HEK293 (cell line): ENCODE data around the gene OVOL3.

ENCODE experiments used
- EGR2 ChIP-seq: fragments of 450-650 bp; formaldehyde crosslinking; IDR thresholded peaks from 2 replicates; pipeline ENCODE4 v1.5.1; 2016; ENCODE audit warnings: low read depth, missing biosample characterization, missing genetic modification characterization
- GFI1B ChIP-seq: fragments of 450-650 bp; formaldehyde crosslinking; IDR thresholded peaks from 2 replicates; pipeline ENCODE4 v1.5.1; 2016; ENCODE audit warnings: missing biosample characterization, missing genetic modification characterization
- GLI2 ChIP-seq: fragments of 450-650 bp; formaldehyde crosslinking; IDR thresholded peaks from 2 replicates; pipeline ENCODE4; 2017; ENCODE audit warnings: missing biosample characterization, missing genetic modification characterization, low read depth, borderline replicate concordance
- HOXC10 ChIP-seq: sonication (generic); formaldehyde crosslinking; IDR thresholded peaks from 2 replicates; pipeline ENCODE4 v1.8.1; 2023; ENCODE audit warnings: mild to moderate bottlenecking, missing genetic modification reagents
- IKZF3 ChIP-seq: fragments of 450-650 bp; IDR thresholded peaks from 2 replicates; pipeline ENCODE4 v1.5.0; 2018; ENCODE audit warnings: missing biosample characterization, mild to moderate bottlenecking, missing genetic modification characterization, moderate library complexity
- KLF16 ChIP-seq: fragments of 450-650 bp; formaldehyde crosslinking; IDR thresholded peaks from 2 replicates; pipeline ENCODE4 v1.5.1; 2017; ENCODE audit warnings: missing biosample characterization, missing genetic modification characterization
- MEIS1 ChIP-seq: sonication (generic); formaldehyde crosslinking; IDR thresholded peaks from 2 replicates; pipeline ENCODE4 v1.8.1; 2022; ENCODE audit warnings: missing genetic modification reagents, mild to moderate bottlenecking, borderline replicate concordance
- OSR2 ChIP-seq: fragments of 450-650 bp; formaldehyde crosslinking; IDR thresholded peaks from 2 replicates; pipeline ENCODE4 v1.5.1; 2016; ENCODE audit warnings: missing biosample characterization, missing genetic modification characterization
- OVOL3 ChIP-seq: fragments of 450-650 bp; formaldehyde crosslinking; IDR thresholded peaks from 2 replicates; pipeline ENCODE4 v1.5.1; 2016; ENCODE audit warnings: missing biosample characterization, missing genetic modification characterization
- SP2 ChIP-seq: fragments of 450-650 bp; formaldehyde crosslinking; IDR thresholded peaks from 2 replicates; pipeline ENCODE4 v1.5.1; 2016; ENCODE audit warnings: missing biosample characterization, missing genetic modification characterization
- SP7 ChIP-seq: fragments of 450-650 bp; formaldehyde crosslinking; IDR thresholded peaks from 2 replicates; pipeline ENCODE4 v1.5.1; 2016; ENCODE audit warnings: missing biosample characterization, missing genetic modification characterization
- ZBTB10 ChIP-seq: fragments of 450-650 bp; formaldehyde crosslinking; IDR thresholded peaks from 2 replicates; pipeline ENCODE4 v1.5.1; 2016; ENCODE audit warnings: missing biosample characterization, missing genetic modification characterization
- ZEB2 ChIP-seq: fragments of 450-650 bp; formaldehyde crosslinking; IDR thresholded peaks from 2 replicates; pipeline ENCODE4 v1.5.1; 2016; ENCODE audit warnings: missing biosample characterization, missing genetic modification characterization
- ZFP3 ChIP-seq: fragments of 450-650 bp; formaldehyde crosslinking; IDR thresholded peaks from 2 replicates; pipeline ENCODE4 v1.5.1; 2016; ENCODE audit warnings: low read depth, missing biosample characterization, missing genetic modification characterization
- ZNF202 ChIP-seq: fragments of 450-650 bp; formaldehyde crosslinking; IDR thresholded peaks from 2 replicates; pipeline ENCODE4 v1.5.1; 2016; ENCODE audit warnings: missing biosample characterization, missing genetic modification characterization, borderline replicate concordance
- ZNF394 ChIP-seq: fragments of 450-650 bp; formaldehyde crosslinking; IDR thresholded peaks from 2 replicates; pipeline ENCODE4 v1.5.1; 2016; ENCODE audit warnings: missing biosample characterization, missing genetic modification characterization, mild to moderate bottlenecking, moderate library complexity, borderline replicate concordance
- ZNF433 ChIP-seq: fragments of 450-650 bp; formaldehyde crosslinking; IDR thresholded peaks from 2 replicates; pipeline ENCODE4 v1.5.1; 2016; ENCODE audit warnings: missing biosample characterization, missing genetic modification characterization, low read depth
- ZNF518A ChIP-seq: fragments of 450-650 bp; formaldehyde crosslinking; conservative IDR thresholded peaks from 2 replicates; pipeline ENCODE4 v1.5.1; 2016; ENCODE audit warnings: low read depth, missing biosample characterization, missing genetic modification characterization
- ZNF548 ChIP-seq: fragments of 450-650 bp; formaldehyde crosslinking; IDR thresholded peaks from 2 replicates; pipeline ENCODE4 v1.5.1; 2016; ENCODE audit warnings: missing biosample characterization, missing genetic modification characterization
- ZNF549 ChIP-seq: fragments of 450-650 bp; IDR thresholded peaks from 2 replicates; pipeline ENCODE4 v1.5.1; 2018; ENCODE audit warnings: missing biosample characterization, missing genetic modification characterization, mild to moderate bottlenecking, inconsistent platforms, moderate library complexity
- ZNF558 ChIP-seq: fragments of 450-650 bp; formaldehyde crosslinking; IDR thresholded peaks from 2 replicates; pipeline ENCODE4 v1.5.1; 2016; ENCODE audit warnings: missing biosample characterization, missing genetic modification characterization
- ZNF571 ChIP-seq: fragments of 450-650 bp; formaldehyde crosslinking; IDR thresholded peaks from 2 replicates; pipeline ENCODE4 v1.5.0; 2017; ENCODE audit warnings: missing biosample characterization, missing genetic modification characterization
- ZNF600 ChIP-seq: fragments of 450-650 bp; formaldehyde crosslinking; IDR thresholded peaks from 2 replicates; pipeline ENCODE4 v1.5.1; 2016; ENCODE audit warnings: missing biosample characterization, missing genetic modification characterization
- ZNF639 ChIP-seq: fragments of 450-650 bp; formaldehyde crosslinking; IDR thresholded peaks from 2 replicates; pipeline ENCODE4 v1.5.1; 2016; ENCODE audit warnings: missing biosample characterization, missing genetic modification characterization
- ZNF645 ChIP-seq: fragments of 450-650 bp; formaldehyde crosslinking; IDR thresholded peaks from 2 replicates; pipeline ENCODE4; 2016; ENCODE audit warnings: missing biosample characterization, missing genetic modification characterization
- ZNF654 ChIP-seq: fragments of 450-650 bp; formaldehyde crosslinking; IDR thresholded peaks from 2 replicates; pipeline ENCODE4 v1.5.1; 2016; ENCODE audit warnings: low read depth, missing biosample characterization, missing genetic modification characterization
- ZNF704 ChIP-seq: fragments of 450-650 bp; formaldehyde crosslinking; IDR thresholded peaks from 2 replicates; pipeline ENCODE4 v1.5.1; 2016; ENCODE audit warnings: missing biosample characterization, missing genetic modification characterization

The OVOL3 gene

GRCh38 chr19:36141039-36141927 lies 30.3 kb downstream of the OVOL3 start (continued):
- TF ChIP-seq ZNF704 (no peak), HOXC10 (CRISPR knock-in tag) (no peak), ZNF645 (tag by site-specific recombination) (no peak), MEIS1 (no peak), ZNF394 (tag by site-specific recombination) (no peak), OSR2 (no peak), ZNF654 (no peak), ZNF202 (tag by site-specific recombination) (no peak), ZNF600 (peak; percentile 82; the same call in 1 of the 2 replicates), ZFP3 (no peak), ZNF518A (no peak), SP7 (tag by site-specific recombination) (peak; percentile 30; the same call in 1 of the 2 replicates), ZNF571 (tag by site-specific recombination) (no peak), GFI1B (tag by site-specific recombination) (no peak), ZNF558 (tag by site-specific recombination) (no peak), EGR2 (tag by site-specific recombination) (0 out of 2 replicates have a peak, but pooled peaks have one; percentile 7), KLF16 (tag by site-specific recombination) (peak; percentile 51; the same call in 1 of the 2 replicates), ZNF548 (tag by site-specific recombination) (no peak), ZNF639 (tag by site-specific recombination) (no peak), SP2 (tag by site-specific recombination) (peak; percentile 95), GLI2 (tag by site-specific recombination) (no peak), ZNF433 (tag by site-specific recombination) (no peak), ZNF549 (no peak), ZBTB10 (tag by site-specific recombination) (no peak), OVOL3 (no peak), ZEB2 (peak; percentile 71), IKZF3 (tag by site-specific recombination) (no peak)
